ENCODE measurements around the gene RERE.

- TF ChIP-seq USF1 (IDR thresholded peaks at IDR 0.05), result no peak
- no peak for TF ChIP-seq EP300 (IDR thresholded peaks at IDR 0.05; ENCODE audit: borderline replicate concordance)
Observed at GRCh38 chr1:8447616-8448150, 369.8 kb downstream of the RERE start.

Data from Ishikawa (cell line).